Testis (tissue), 3 donors: ENCODE results near the gene C2orf66. TPM values are rescaled to one million over a fixed set of nuclear protein-coding genes. Genes with fewer than 3 reads are reported as not detected.

Source experiments
- DNase-seq: peaks from one replicate; pipeline ENCODE4 v3.0.0-alpha.2; 2019
- H3K27ac ChIP-seq, 2 donors: fragments of 200-600 bp; sonication (generic); one replicate each; pipeline ENCODE4 v1.5.1; 2019
- H3K27me3 ChIP-seq: fragments of 200-600 bp; sonication (generic); one replicate; pipeline ENCODE4 v1.5.1; 2019
- H3K36me3 ChIP-seq: fragments of 200-600 bp; sonication (generic); one replicate; pipeline ENCODE4 v1.5.1; 2017; ENCODE audit warnings: low read depth; ENCODE audit errors: missing control alignments
- H3K4me1 ChIP-seq: fragments of 200-600 bp; sonication (generic); one replicate; pipeline ENCODE4 v1.5.1; 2019
- H3K4me3 ChIP-seq, 2 donors: fragments of 200-600 bp; sonication (generic); one replicate each; pipeline ENCODE4 v1.5.1; 2017 to 2019
- H3K9me3 ChIP-seq: fragments of 200-600 bp; sonication (generic); one replicate; pipeline ENCODE4 v1.5.1; 2017
- CTCF ChIP-seq, 3 experiments: fragments of 450-650 bp in 2 of 3; fragments of 200-600 bp in 1 of 3; sonication (generic) in 1 of 3; IDR thresholded peaks; one replicate each; pipeline ENCODE4 v1.5.1; 2016 to 2019; ENCODE audit warnings: antibody characterized with exemption in 3 of 3, mild to moderate bottlenecking in 2 of 3, moderate library complexity in 1 of 3
- POLR2A ChIP-seq: fragments of 450-650 bp; IDR thresholded peaks from one replicate; pipeline ENCODE4 v1.6.1; 2017; ENCODE audit warnings: antibody characterized with exemption, mild to moderate bottlenecking, moderate library complexity
- WGBS, 2 donors: methylation state at CpG; one replicate each; pipeline ENCODE4 v1.1.5; 2018; 5-methylcytosine and 5-hydroxymethylcytosine counted together
- intact Hi-C: fragments of 100-400 bp; cut with DNase I; formaldehyde crosslinking; loops from one replicate; pipeline ENCODE4 v1.15.1; 2023; ENCODE audit warnings: low total_unique reads
- polyA plus RNA-seq: library from polyadenylated mRNA; stranded (reverse); fragments of 350-450 nt; fragmentation: Illumina TruSeq; extraction: RNeasy Lipid Tissue Mini Kit (QIAGEN cat#74804); gene quantifications from one replicate; pipeline ENCODE4 v1.2.3, GENCODE V29; 2014; ENCODE audit warnings: low read depth, low replicate concordance; ENCODE audit not compliant: insufficient read depth
- small RNA-seq, 2 donors: library from RNA; depleted of rRNA; stranded (forward); fragments of <200 nt; gene quantifications; one replicate each; pipeline ENCODE3, GENCODE V24; 2016
- total RNA-seq, 2 donors: library from RNA; depleted of rRNA; stranded (reverse); fragments of >200 nt; gene quantifications; one replicate each; pipeline ENCODE4 v1.2.3, GENCODE V29; 2016

Gene C2orf66
- total and polyA plus RNA-seq, 3 donors from 2014 or later, result 0.87 to 1.2 TPM; not detected in 1

- TF ChIP-seq POLR2A (no peak), CTCF (IDR thresholded peaks at IDR 0.05) (peak; percentile 6 to 20 (median 13))
- no peaks in the 10 kb centered on the region for H3K4me1 ChIP-seq
- H3K27ac ChIP-seq, result no peak overlapping the region
- H3K36me3 ChIP-seq, result no peaks in the 10 kb centered on the region
- H3K9me3 ChIP-seq, result no peaks in the 10 kb centered on the region
- WGBS, 2 donors, result 59 to 66% methylated on average over 3 of the region's 3 CpGs
- no peak overlapping the region for H3K4me3 ChIP-seq
- intact Hi-C loops, result no loop called here
- no peak for DNase-seq
- no peaks in the 10 kb centered on the region for H3K27me3 ChIP-seq
Observed at GRCh38 chr2:196758474-196759377, 50.4 kb downstream of the C2orf66 start.

Small RNA genes lying within 50 kb of the gene (small RNA-seq; reads per million reads assigned to genes)
- gene AC012486.1, result 0 reads per million in 2 donors

Other genes with a start within 250 kb of the C2orf66 start
- gene HECW2, start 215.8 kb downstream of the C2orf66 start, total RNA-seq, result 10 to 100 TPM; 16.7 to 24.7 TPM
- gene HECW2, start 215.8 kb downstream of the C2orf66 start, polyA plus RNA-seq, result 7.3 TPM
- 10 to 100 TPM; 31.7 to 52.0 TPM for gene CCDC150, start 169.6 kb downstream of the C2orf66 start, total RNA-seq
- 22.7 TPM for gene CCDC150, start 169.6 kb downstream of the C2orf66 start, polyA plus RNA-seq
- gene GTF3C3, start 9.7 kb downstream of the C2orf66 start, total RNA-seq, result 10 to 100 TPM; 40.1 to 47.2 TPM
- 28.1 TPM for gene GTF3C3, start 9.7 kb downstream of the C2orf66 start, polyA plus RNA-seq
- 10 to 100 TPM in 1 of 2 donors, 1 to 10 TPM in 1; 7.7 to 10.9 TPM for gene PGAP1, start 117.4 kb upstream of the C2orf66 start, total RNA-seq
- gene PGAP1, start 117.4 kb upstream of the C2orf66 start, polyA plus RNA-seq, result 6.7 TPM